HG03097 (cell line): ENCODE results near the gene ELP2.
"Not testable (repeated sequence)": the region's sequence is repeated elsewhere in the genome, so short reads cannot be mapped to it uniquely, and the experiment has no call there.

Source experiments
- ATAC-seq: cut with Tn5 transposase; IDR thresholded peaks from one replicate; pipeline ENCODE4 v1.9.1; 2021; ENCODE audit not compliant: unreplicated experiment, low FRiP score

Gene ELP2

DNA sequence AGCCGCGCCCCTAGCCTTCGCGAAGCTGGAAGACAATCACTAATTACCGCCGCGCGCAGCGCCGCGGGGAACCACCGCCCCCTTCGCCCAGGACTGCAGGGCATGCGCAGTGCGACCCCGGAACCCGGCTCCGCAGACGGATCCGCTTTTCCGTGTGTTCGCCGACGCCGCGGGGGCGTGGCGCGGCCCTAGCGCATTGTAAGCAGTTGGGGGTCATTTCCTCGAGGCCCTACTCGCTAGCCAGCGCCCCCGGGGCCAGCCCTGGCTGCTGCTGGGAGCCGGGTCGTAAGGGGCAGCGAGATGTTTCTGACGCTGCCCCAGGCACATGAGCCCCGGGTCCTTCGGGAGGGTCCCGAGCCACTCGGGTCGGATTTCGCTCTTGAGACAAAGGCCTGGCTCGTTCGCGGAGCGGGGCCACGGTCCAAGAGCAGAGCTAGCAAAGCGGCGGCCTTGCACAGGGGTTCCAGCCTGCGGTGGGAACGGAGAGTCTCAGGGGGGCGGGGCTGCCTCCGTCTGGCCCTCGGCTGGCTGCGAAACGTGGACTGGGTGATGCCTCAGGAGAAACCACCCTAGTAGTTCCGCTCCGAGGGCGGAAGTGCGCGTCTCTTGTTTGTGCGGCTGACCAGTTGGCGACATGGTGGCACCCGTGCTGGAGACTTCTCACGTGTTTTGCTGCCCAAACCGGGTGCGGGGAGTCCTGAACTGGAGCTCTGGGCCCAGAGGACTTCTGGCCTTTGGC is at the start of gene ELP2, which contains the start of gene SLC39A6:
Gene ELP2, plus strand, starts transcription at position 600 of the 739 bp plus-strand sequence. Its CDS starts 35 bp downstream, at position 635.
Gene SLC39A6, minus strand, starts transcription at position 41 of the 739 bp plus-strand sequence. CDS start 2,333 bp downstream, outside the sequence.
- ATAC-seq = peak; percentile 77

GRCh38 chr18:36081118-36081517 is 48.6 kb upstream of the ELP2 start:
- not testable (repeated sequence) for ATAC-seq

- no peak for ATAC-seq
Measured at GRCh38 chr18:36083729-36084128, 46.0 kb upstream of the ELP2 start.

DNA sequence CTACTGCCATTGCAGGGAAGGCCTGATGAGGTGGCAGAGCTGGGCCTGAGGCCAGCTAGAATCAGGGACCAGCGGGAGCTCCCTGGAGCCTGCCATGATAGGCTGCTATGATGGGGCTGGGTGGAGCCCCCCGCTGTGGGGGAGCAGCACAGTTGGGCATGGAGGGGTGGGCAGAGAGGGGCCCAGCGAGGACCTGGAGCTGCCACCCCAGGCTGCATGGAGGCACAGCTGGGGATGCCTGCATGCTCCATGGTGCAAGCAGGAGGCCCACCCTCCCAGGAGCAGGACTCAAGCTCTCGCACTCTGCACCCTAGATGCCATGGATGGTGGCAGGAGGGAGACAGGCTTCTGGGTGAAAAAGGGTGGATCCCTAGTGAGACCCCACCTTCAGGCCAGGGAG is 44.5 kb upstream of the ELP2 start:
- no peak for ATAC-seq

- no peak for ATAC-seq
Measured at GRCh38 chr18:36086186-36086585, 43.5 kb upstream of the ELP2 start.

DNA sequence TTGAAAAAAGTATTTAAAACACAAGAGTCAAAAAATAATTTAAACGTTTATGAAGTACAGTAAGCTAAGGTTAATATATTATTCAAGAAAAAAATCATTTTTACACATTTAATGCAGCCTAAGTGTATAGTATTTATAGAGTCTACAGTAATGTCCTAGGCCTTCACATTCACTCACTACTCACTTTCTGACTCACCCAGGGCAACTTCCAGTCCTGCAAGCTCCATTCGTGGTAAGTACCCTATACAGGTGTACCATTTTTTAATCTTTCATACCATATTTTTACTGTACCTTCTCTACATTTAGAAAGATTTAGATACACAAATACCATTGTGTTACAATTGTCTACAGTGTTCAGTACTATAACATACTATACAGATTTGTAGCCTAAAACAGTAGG is 41.4 kb upstream of the ELP2 start:
- ATAC-seq = no peak

DNA sequence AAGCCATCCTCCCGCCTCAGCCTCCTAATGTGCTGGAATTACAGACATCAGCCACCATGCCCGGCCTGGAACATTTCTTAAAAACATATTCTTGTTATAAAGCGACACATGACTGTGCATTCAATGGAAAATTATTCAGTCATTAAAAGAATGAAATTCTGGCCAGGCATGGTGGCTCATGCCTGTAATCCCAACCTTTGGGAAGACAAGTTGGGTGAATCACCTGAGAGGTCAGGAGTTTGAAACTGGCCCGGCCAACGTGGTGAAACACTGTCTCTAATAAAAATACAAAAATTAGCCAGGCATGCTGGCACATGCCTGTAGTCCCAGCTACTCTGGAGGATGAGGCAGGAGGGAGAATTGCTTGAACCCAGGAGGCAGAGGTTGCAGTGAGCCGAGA is 40.7 kb upstream of the ELP2 start:
- ATAC-seq = no peak

GRCh38 chr18:36092116-36092515 is 37.6 kb upstream of the ELP2 start:
- not testable (repeated sequence) for ATAC-seq

GRCh38 chr18:36094431-36094830 is 35.3 kb upstream of the ELP2 start:
- ATAC-seq = no peak

DNA sequence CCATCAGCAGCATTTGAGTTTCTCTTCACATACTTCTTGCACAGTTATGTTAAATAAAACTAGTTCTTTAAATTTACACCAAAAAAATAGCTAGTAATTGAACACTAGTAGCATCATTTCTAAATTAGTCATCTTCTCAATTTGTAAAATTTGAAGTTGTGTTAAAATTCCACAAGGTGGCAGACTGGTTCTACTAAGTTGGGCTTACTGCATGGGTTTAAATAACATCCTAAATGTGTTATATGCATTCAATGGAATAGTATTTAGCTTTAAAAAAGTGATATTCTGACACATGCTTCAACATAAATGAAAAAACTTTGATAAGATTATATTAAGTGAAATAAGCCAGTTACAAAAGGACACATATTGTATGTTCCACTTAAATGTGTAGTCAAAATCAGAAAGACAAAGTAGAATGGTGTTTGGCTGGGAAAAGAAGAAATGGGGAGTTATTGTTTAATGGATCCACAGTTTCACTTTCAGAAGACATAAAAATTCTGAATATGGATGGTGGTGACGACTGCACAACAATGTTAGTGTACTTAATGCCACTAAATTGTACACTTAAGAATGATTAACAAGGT is 33.7 kb upstream of the ELP2 start:
- no peak for ATAC-seq

DNA sequence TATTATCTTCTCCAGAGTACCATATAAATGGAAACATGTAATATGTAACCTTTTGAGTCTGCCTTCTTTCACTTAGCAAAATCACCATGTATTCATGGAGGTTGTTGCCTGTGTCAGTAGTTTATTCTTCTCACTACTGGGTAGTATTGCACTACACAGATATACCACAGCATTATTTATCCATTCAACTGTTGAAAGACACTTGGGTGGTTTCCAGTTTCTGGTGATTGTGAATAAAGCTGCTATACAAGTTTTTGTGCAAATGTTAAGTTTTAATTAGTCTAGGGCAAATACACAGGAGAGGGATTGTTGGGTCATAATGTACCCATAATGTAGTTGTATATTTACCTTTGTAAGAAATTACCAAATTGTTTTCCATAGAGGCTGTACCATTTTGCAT is 32.7 kb upstream of the ELP2 start:
- ATAC-seq = no peak

DNA sequence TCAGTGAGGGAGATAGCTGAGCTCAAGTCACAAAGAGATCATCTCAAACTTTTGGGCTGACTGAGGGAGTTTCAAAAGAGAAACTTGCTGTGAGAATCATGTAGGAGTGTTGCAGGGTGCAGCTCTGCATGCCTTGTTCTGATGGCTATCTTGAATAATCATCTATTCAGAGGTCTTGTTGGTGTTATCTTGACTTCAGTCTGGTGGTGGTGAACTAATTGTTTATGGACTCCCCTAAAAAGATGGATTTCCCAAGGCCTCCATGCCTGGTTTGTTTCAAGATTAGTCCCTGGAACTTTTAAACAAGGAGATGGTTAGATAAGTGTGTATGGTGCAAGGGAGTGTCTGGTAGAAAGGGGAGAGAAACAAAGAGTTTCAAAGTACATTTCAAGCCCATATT is 30.4 kb upstream of the ELP2 start:
- ATAC-seq = no peak

DNA sequence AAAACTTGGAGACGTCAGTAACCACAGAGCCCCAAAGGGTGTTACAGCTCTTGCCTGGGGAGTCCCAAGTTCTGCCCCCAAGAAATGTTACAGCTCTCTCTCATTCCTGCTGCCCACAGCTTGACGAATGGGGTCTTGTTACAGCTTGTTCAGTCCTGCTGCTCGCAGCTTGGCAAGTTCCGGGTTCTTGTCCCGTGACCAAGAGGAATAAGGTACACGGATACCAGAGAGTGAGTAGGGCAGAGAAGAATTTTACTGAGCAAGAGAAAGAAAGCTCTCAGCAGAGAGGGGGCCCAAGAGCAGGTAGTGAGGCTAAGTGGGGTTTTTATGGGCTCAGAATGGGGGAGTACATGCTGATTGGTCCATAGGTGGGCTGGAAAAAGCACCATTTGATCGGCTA is 27.8 kb upstream of the ELP2 start:
- ATAC-seq = no peak

- ATAC-seq = no peak
Measured at GRCh38 chr18:36104749-36105148, 24.9 kb upstream of the ELP2 start.

DNA sequence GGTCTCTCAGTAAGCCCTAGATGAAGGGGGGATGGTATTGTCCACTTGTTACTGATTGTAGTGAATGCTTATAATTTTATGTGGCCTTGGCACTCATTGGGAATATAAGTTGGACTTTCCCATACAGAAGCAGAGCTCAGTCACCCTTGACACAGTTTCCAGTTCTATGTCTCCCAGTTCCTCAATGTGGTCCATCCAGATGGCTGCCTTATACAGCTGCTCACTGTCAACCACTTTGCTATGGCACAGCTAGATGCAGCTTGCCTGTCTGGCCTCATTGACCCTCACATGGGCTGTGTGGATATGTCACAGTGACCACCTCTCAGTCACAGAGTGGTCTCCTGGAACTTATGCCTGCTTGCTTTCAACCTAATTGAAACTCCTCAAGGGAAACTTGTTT is 22.2 kb upstream of the ELP2 start:
- ATAC-seq = no peak

DNA sequence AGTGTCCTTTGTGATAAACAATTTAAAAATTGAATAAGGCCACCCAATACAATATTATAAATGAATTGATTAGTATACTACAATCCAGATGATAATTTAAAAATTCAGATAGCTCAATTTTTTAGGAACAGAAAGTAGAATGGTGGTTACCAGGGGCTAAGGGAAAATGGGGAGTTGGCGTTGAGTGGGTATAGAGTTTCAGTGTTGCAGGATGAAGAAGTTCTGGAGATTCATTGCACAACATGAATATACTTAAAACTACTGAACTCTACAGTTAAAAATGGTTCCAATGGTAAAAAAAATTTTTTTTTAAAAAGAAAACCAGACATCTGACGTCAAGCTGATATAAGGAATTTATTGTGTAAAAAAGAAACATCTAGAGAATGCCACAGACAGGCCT is 21.5 kb upstream of the ELP2 start:
- no peak for ATAC-seq

DNA sequence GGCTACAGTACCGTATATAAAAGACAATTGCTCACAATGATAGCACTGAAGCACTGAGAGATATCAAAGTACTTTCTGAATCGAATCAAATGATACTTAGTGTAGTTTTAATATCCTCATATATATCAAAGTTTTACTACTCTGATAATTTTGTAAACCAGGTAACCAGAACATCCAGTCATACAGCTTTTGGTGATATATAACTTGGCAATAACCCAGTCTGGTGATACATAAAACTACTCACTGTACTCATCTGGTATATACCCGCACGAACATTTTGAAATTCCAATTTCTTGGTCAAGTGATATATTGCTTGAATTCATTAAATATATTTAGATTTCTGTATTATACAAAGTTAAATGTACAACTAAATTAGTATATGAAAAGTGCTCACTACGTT is 21.1 kb upstream of the ELP2 start:
- no peak for ATAC-seq

GRCh38 chr18:36109737-36110136 is 20.0 kb upstream of the ELP2 start:
- ATAC-seq = no peak

- ATAC-seq = no peak
Measured at GRCh38 chr18:36112302-36112701, 17.4 kb upstream of the ELP2 start.

- ATAC-seq = no peak
Measured at GRCh38 chr18:36114251-36114650, 15.4 kb upstream of the ELP2 start.

DNA sequence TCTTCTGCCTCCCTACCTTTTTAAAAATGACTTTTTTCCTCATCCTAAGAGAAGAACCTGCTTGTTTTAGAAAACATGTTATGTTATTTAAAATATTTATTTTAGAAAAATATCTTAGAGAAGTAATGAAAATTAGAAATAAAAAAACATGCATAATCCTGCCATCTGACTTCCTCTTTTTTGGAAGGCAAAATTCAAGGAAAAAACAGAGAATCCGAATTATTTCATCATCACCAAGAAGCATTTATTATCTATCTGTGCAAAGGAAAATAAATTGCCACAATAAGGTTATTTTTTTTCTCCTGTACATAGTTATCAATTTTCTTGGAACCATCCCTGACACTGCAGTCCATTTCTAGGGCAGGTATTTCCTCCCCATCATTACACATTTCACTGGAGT is 15.0 kb upstream of the ELP2 start:
- no peak for ATAC-seq

- ATAC-seq = not testable (repeated sequence)
Measured at GRCh38 chr18:36116771-36117170, 12.9 kb upstream of the ELP2 start.
